GM21360 (cell line): ENCODE measurements around the gene DYNLL1.
"Not testable (repeated sequence)": the region's sequence is repeated elsewhere in the genome, so short reads cannot be mapped to it uniquely, and the experiment has no call there.

Experiments used
- ATAC-seq: cut with Tn5 transposase; IDR thresholded peaks from one replicate; pipeline ENCODE4 v1.9.1; 2021; ENCODE audit warnings: mild to moderate bottlenecking, moderate library complexity; ENCODE audit not compliant: unreplicated experiment

Gene DYNLL1

DNA sequence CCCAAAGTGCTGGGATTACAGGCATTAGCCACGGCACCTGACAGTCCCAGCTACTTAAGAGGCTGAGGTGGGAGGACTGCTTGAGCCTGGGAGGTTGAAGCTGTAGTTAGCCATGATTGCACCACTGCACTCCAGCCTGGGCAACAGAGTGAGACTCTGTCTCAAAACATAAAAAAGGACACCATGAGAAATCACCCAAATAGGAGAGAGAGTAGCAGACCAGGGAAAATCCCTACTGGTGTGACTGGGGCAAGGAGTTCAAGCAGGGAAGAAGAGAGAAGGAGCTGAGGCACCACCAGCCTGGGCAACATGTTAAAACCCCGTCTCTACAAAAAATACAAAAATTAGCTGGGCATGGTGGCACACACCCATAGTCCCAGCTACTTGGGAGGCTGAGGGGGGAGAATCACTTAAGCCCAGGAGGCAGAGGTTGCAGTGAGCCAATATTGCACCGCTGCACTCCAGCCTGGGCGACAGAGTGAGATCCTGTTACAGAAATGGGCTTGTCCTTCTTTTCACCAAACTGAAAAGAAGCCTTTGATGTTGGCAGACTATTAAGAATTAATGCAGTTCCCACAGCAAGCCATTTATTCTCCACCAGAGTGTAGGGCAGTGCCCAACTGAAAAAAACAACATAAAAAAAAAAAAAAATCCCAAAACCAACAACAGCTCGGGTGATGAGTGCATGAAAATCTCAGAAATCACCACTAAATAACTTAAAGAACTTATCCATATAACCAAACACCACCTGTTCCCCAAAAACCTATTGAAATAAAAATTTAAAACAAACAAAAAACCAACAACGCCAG lies 21.9 kb upstream of the DYNLL1 start:
- no peak for ATAC-seq

GRCh38 chr12:120474616-120474960 lies 21.3 kb upstream of the DYNLL1 start:
- no peak for ATAC-seq

GRCh38 chr12:120475643-120476042 lies 20.3 kb upstream of the DYNLL1 start:
- no peak for ATAC-seq

DNA sequence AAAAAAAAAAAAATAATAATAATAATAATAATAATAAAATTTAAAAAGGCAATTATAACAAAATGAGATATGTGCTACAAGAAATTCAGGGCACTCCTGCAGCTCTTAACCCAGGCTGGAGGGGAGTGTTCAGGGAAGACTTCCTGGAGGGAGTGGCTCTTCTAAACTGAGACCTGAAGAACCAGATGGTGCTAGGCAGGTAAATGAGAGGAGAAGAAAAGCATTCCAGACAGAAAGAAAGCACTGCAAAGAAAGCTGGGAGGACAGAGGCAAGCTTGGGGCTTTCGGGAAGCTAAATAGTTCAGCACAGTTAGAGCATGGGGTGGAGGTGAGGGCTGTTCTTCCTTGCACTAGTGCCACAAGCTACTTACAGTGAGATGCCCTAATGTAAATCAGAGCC lies 16.5 kb upstream of the DYNLL1 start:
- no peak for ATAC-seq

DNA sequence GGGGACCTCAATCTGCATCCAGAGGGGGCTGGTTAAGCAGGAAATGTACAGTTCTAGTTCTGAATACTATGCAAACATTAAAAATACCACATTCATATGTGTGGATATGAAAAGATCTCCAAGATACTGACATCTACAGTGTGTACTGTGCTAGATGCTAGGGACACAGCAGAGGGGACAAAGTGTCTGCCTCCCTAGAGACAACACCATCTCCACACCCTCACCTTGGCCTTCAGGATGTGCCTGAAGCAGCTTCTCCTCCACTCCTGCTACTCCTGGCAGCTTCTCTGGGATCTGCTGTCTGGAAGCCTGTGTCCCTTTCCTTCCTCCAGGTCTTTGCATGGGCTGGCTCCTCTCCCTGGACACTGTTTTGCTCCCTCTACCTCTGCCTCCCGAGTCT lies 15.7 kb upstream of the DYNLL1 start:
- no peak for ATAC-seq

DNA sequence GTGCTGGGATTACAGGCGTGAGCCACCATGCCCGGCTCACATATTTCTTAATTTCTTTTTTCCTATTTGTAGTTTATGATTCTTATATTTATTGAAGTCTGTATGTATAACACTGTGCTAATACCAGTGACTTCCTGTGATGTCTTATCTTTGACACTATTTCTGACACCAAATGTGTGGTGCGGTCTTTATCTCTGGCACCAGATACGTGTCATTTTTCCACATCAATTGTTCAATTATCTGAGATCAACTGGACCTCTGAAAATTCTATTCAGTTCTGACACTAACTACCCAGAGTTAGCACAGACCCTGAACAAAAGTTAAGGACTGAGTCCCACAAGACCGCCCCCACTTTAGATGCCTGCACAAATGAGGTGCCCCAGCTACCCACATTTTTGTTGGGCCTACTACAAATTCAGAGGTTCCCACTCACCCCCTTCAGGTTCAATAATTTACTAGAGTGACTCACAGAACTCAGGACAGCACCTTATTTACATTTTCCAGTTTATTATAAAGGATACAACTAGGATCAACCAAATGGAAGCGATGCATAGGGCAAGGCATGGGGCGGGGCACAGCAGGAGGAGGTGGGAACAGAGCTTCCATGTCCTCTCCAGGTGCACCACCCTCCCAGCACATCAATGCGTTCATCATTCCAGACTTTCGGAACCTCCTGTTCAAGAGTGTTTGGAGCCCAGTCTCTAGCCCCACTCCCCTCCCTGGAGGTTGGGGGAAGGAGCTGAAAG lies 14.7 kb upstream of the DYNLL1 start:
- no peak for ATAC-seq

DNA sequence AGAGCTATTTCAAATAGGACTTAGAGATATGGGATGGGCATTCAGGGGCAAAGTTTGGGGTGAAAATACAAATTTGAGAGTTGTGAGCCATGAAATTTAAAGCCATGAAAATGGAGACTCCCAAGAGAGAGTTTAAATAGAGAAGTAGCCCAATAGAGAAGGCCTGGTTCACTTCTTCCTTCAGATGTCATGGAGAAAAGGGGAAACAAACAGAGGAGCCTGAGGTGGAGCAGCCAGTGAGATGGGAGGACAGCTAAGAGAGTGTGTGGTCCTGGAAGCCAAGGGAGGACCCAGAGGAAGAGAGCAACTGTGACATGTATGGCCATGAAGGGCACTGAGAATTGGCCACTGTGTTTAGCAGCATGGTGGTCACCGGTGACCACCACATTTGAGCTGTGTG lies 12.3 kb upstream of the DYNLL1 start:
- no peak for ATAC-seq

DNA sequence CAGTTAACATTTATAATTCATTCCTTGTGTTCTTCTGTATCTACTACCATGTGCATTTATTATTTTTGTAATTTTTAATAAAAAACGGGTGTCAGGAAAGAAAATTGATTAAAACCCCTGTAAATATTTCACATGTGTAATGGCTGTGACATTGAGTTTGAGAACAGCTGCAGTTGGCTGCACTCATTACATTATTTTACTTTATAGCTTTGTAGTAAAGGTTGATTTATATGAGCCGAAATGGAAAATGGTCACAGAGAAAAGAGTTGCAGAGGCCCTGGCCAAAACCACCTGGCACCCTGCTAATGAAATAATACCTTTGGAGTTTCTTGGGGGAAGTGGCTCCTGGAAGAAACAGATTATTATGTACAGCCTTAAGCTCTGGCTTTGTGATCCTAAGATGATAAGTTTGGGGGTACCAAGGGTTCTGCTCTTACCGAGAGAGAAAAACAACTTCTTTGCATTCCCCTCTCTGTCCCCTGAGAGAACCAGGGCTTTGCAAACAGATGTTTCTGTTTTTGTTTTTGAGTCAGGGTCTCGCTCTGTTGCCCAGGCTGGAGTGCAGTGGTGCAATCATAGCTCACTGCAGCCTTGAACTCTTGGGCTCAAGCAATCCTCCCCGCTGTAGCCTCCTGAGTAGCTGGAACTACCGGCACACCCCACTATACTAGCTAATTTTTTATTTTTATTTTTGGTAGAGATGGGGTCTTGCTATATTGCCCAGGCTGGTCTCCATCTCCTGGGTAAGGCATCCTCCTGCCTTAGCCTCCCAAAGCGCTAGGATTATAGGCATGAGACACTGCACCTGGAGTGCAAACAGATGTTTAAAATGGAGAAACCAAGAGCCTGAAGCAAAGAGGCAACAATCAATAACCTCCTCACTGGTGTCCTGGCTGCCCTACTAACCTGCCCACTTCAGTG lies 9.7 kb upstream of the DYNLL1 start:
- no peak for ATAC-seq

DNA sequence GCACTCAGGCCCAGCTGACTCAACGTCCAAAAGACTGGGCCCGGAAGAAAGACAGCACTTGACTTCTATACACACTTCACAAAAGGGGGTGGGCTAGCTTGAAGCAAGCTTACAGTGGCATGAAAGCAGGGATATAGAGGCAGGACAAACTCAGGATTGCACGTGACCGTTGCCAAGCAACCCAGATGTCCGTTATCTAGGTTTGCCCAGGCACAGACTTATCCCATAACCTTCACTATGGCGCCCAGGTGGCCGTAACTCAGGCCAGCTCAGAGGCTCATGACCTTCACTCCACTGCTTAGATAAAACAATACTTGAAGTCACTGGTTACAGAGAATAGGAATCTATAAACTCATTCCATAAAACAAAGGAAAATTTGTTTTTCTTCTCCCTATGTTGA lies 8.4 kb upstream of the DYNLL1 start:
- ATAC-seq = not testable (repeated sequence)

GRCh38 chr12:120488057-120488640 lies 7.8 kb upstream of the DYNLL1 start:
- ATAC-seq = no peak

GRCh38 chr12:120489018-120489417 lies 6.9 kb upstream of the DYNLL1 start:
- ATAC-seq = no peak

GRCh38 chr12:120490325-120490724 lies 5.6 kb upstream of the DYNLL1 start:
- no peak for ATAC-seq

DNA sequence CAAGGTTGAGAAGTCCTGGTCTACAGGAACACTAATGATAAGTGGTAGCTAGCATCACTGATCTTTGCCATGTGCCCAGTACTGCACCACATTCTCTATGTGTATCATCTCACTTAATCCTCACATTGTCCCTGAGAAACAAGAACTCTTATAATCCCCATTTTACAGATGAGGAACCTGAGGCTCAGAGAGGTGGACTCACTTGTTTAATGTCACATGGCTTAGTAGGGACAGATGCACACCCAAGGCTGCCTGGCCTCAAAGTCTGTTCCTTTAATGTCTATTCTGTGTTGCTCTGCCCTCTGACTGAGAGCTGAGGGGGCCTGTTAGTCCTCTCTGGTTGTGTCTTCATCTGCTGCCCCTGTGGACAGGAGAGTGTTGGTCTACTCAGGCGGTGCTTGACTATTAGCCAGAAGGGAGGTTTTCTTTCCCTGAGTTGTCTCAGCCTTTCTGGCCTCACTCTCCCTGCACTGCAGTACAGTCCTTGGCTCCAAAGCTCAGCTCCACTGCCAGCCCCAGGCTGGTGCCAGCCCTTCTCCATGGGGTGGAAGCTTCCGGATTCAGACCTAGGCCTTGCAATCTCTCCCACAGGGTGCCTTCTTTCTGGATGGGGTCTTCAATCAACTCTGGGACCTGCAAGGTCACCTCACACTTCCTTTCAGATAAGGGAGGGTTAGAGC lies 4.9 kb upstream of the DYNLL1 start:
- ATAC-seq = no peak

GRCh38 chr12:120495186-120495730 lies 655 bp upstream of the DYNLL1 start:
- ATAC-seq = no peak

- ATAC-seq = no peak
Observed at GRCh38 chr12:120496413-120497340, 764 bp downstream of the DYNLL1 start.

- no peak for ATAC-seq
Observed at GRCh38 chr12:120497524-120498150, 1.7 kb downstream of the DYNLL1 start.

- ATAC-seq = no peak
Observed at GRCh38 chr12:120498870-120499515, 3.1 kb downstream of the DYNLL1 start.

DNA sequence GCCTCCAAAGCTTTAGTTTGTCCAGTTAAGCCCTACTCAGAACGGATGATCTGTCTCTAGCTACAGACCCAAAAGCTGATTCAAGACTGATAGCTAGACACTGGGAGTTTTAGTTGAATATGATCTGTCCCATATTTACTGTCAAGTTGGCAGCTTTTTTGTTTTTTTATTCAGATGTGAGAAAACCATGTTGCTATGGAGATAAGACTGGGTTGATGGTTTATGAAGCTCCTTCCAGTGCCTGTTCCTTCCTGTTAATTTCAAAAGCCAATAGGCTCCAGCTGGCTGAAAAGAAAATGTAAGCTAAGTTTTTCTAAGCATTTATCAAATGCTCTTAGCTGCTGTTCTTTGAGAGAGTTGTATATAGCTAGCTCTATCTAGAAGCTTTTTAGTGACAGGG lies 4.7 kb downstream of the DYNLL1 start:
- ATAC-seq = no peak
